Measurements from ENCODE around the gene TOR4A.

Gene TOR4A

GRCh38 chr9:137309368-137310188 lies 32.1 kb downstream of the TOR4A start:
- no peak for DNase-seq

- peak; percentile 96 for DNase-seq
These were observed 32.9 kb downstream of the TOR4A start for GRCh38 chr9:137310189-137311052.

GRCh38 chr9:137311171-137311985 lies 33.9 kb downstream of the TOR4A start:
- peak; percentile 67 for DNase-seq

- DNase-seq, result no peak
These were observed 34.7 kb downstream of the TOR4A start for GRCh38 chr9:137311986-137312851.

GRCh38 chr9:137312852-137313325 lies 35.4 kb downstream of the TOR4A start:
- no peak for DNase-seq

GRCh38 chr9:137313326-137313936 lies 35.9 kb downstream of the TOR4A start:
- no peak for DNase-seq

GRCh38 chr9:137313956-137314560 lies 36.5 kb downstream of the TOR4A start:
- DNase-seq, result no peak

GRCh38 chr9:137314561-137315560 lies 37.3 kb downstream of the TOR4A start:
- DNase-seq, result no peak

GRCh38 chr9:137315581-137316011 lies 38.1 kb downstream of the TOR4A start:
- DNase-seq, result no peak

- peak; percentile 64 for DNase-seq
These were observed 38.8 kb downstream of the TOR4A start for GRCh38 chr9:137316012-137316981.

GRCh38 chr9:137317021-137317717 lies 39.6 kb downstream of the TOR4A start:
- no peak for DNase-seq

- no peak for DNase-seq
These were observed 40.4 kb downstream of the TOR4A start for GRCh38 chr9:137317718-137318511.

GRCh38 chr9:137318602-137319001 lies 41.1 kb downstream of the TOR4A start:
- no peak for DNase-seq

GRCh38 chr9:137319011-137319738 lies 41.6 kb downstream of the TOR4A start:
- DNase-seq, result no peak

GRCh38 chr9:137319739-137320551 lies 42.4 kb downstream of the TOR4A start:
- DNase-seq, result no peak

Data from NCI-H2171 treated with DMSO at 0.1 percent for 48 hours (cell line).